Stimulated activated CD4-positive, alpha-beta T cell treated with anti-CD3 and anti-CD28 coated beads, Interleukin-12 subunit alpha, Interleukin-12 subunit beta, amount 100 ng/mL, for 48 hours (primary cell): ENCODE results near the gene KLHL3.

Source experiments
- DNase-seq, 3 donors: peaks; one replicate each; pipeline ENCODE4 v3.0.0-alpha.2; 2020; ENCODE audit warnings: low read depth in 2 of 3, low spot score in 1 of 3

The KLHL3 gene

GRCh38 chr5:137589185-137589584 is 146.7 kb downstream of the KLHL3 start:
- no peak for DNase-seq

- DNase-seq = no peak
These were observed 148.0 kb downstream of the KLHL3 start for GRCh38 chr5:137587919-137588318.

GRCh38 chr5:137584262-137584661 is 151.6 kb downstream of the KLHL3 start:
- no peak for DNase-seq

- DNase-seq = no peak
These were observed 152.8 kb downstream of the KLHL3 start for GRCh38 chr5:137583129-137583528.

- no peak for DNase-seq
These were observed 153.7 kb downstream of the KLHL3 start for GRCh38 chr5:137582218-137582617.

- no peak for DNase-seq
These were observed 154.1 kb downstream of the KLHL3 start for GRCh38 chr5:137581776-137582175.

GRCh38 chr5:137580030-137580429 is 155.9 kb downstream of the KLHL3 start:
- no peak for DNase-seq

GRCh38 chr5:137575847-137576246 is 160.0 kb downstream of the KLHL3 start:
- DNase-seq = no peak

GRCh38 chr5:137575211-137575610 is 160.7 kb downstream of the KLHL3 start:
- DNase-seq = no peak

GRCh38 chr5:137573376-137573775 is 162.5 kb downstream of the KLHL3 start:
- no peak for DNase-seq

- DNase-seq = no peak
These were observed 163.7 kb downstream of the KLHL3 start for GRCh38 chr5:137572042-137572695.

GRCh38 chr5:137570070-137570469 is 165.8 kb downstream of the KLHL3 start:
- no peak for DNase-seq
